Gastrocnemius medialis (tissue), 4 donors: ENCODE results near the gene NHLRC3.

ENCODE experiments used
- CTCF ChIP-seq, 5 experiments: fragments of 450-650 bp in 3 of 5; fragments of 200-600 bp in 2 of 5; sonication (generic) in 2 of 5; IDR thresholded peaks in 4 of 5; conservative IDR thresholded peaks in 1 of 5; 1 replicate in 4 of 5; 2 replicates in 1 of 5; pipeline ENCODE4 v1.5.1; 2016 to 2019; ENCODE audit warnings: antibody characterized with exemption in 5 of 5, mild to moderate bottlenecking in 3 of 5, moderate library complexity in 3 of 5
- POLR2A ChIP-seq, 2 donors: fragments of 450-650 bp; IDR thresholded peaks; one replicate each; pipeline ENCODE4 v1.6.1; 2017; ENCODE audit warnings: antibody characterized with exemption in 2 of 2, mild to moderate bottlenecking in 2 of 2, moderate library complexity in 2 of 2

GRCh38 chr13:39072842-39073241 is 34.6 kb downstream of the NHLRC3 start:
- TF ChIP-seq CTCF (IDR thresholded peaks at IDR 0.05 in 4 of 5, conservative IDR thresholded peaks at IDR 0.05 in 1 of 5): no peak
- TF ChIP-seq POLR2A (IDR thresholded peaks at IDR 0.05): no peak
